NCI-H2107 (cell line): ENCODE data around the gene CHD2.

Experiments
- DNase-seq: peaks from one replicate; lab custom pipeline; 2025; lab: John Stamatoyannopoulos, UW

The CHD2 gene

GRCh38 chr15:93068581-93069199, 168.6 kb downstream of the CHD2 start:
- DNase-seq, result no peak

GRCh38 chr15:93070132-93070531, 170.0 kb downstream of the CHD2 start:
- DNase-seq, result no peak

GRCh38 chr15:93070551-93071296, 170.6 kb downstream of the CHD2 start:
- DNase-seq, result no peak

GRCh38 chr15:93071469-93071936, 171.4 kb downstream of the CHD2 start:
- no peak for DNase-seq

GRCh38 chr15:93072011-93072410, 171.9 kb downstream of the CHD2 start:
- DNase-seq, result no peak

GRCh38 chr15:93072411-93073394, 172.6 kb downstream of the CHD2 start:
- DNase-seq, result peak; percentile 19

GRCh38 chr15:93073465-93073952, 173.4 kb downstream of the CHD2 start:
- DNase-seq, result no peak

GRCh38 chr15:93074599-93074998, 174.5 kb downstream of the CHD2 start:
- no peak for DNase-seq

- DNase-seq, result no peak
Observed at GRCh38 chr15:93076217-93076616, 176.1 kb downstream of the CHD2 start.

GRCh38 chr15:93076875-93077274, 176.8 kb downstream of the CHD2 start:
- DNase-seq, result no peak
